ENCODE measurements around the gene P3H2. TPM values are rescaled to one million over a fixed set of nuclear protein-coding genes. Genes with fewer than 3 reads are reported as not detected.

The P3H2 gene
- total and polyA plus RNA-seq, 11 donors: 0.55 to 24.8 (median 3.8) TPM

- DNase-seq: no peak
- H3K27me3 ChIP-seq: peaks cover 0 to 2% (median 0%) of the 10 kb centered on the region in 9 donors
- H3K4me1 ChIP-seq: peaks cover 0 to 8% (median 0%) of the 10 kb centered on the region in 12 donors
- no peak overlapping the region for H3K4me3 ChIP-seq
- no peaks in the 10 kb centered on the region for H3K9me3 ChIP-seq
- ATAC-seq: no peak
- intact Hi-C loops (cut with DNase I): loop anchor here in 1 of 10 donors (5.0 kb wide), 1 partner anchor 37 kb away; no protein-coding TSS in a partner anchor
- no peaks in the 10 kb centered on the region for H3K36me3 ChIP-seq
- H3K27ac ChIP-seq: no peak overlapping the region
- TF ChIP-seq CTCF (IDR thresholded peaks at IDR 0.05): no peak
- no peak for TF ChIP-seq POLR2A (IDR thresholded peaks at IDR 0.05)
- 80 to 90% (median 89%) methylated on average over 7 of the region's 7 CpGs for WGBS, 4 donors
Measured at GRCh38 chr3:190013943-190014924, 106.5 kb downstream of the P3H2 start.

GRCh38 chr3:190012784-190013183 lies 107.9 kb downstream of the P3H2 start:
- WGBS, 4 donors: 95 to 97% (median 96%) methylated on average over 6 of the region's 6 CpGs
- TF ChIP-seq CTCF (IDR thresholded peaks at IDR 0.05) (no peak), POLR2A (IDR thresholded peaks at IDR 0.05) (no peak)
- Histone ChIP-seq H3K9me3 (no peaks in the 10 kb centered on the region), H3K36me3 (no peaks in the 10 kb centered on the region), H3K27ac (no peak overlapping the region), H3K27me3 (peaks cover 0 to 2% (median 0%) of the 10 kb centered on the region in 9 donors), H3K4me3 (no peak overlapping the region), H3K4me1 (peaks cover 0 to 9% (median 0%) of the 10 kb centered on the region in 12 donors)
- DNase-seq: no peak
- intact Hi-C loops (cut with DNase I): loop anchor here in 1 of 10 donors (5.0 kb wide), 1 partner anchor 35 kb away; no protein-coding TSS in a partner anchor
- ATAC-seq: no peak

GRCh38 chr3:190012314-190012782 lies 108.3 kb downstream of the P3H2 start:
- peaks cover 0 to 2% (median 0%) of the 10 kb centered on the region in 9 donors for H3K27me3 ChIP-seq
- WGBS, 4 donors: 51 to 57% (median 54%) methylated on average over 4 of the region's 4 CpGs
- TF ChIP-seq POLR2A (IDR thresholded peaks at IDR 0.05): no peak
- no peaks in the 10 kb centered on the region for H3K36me3 ChIP-seq
- DNase-seq (no peak), ATAC-seq (no peak)
- no peak overlapping the region for H3K4me3 ChIP-seq
- no peak overlapping the region for H3K27ac ChIP-seq
- peaks cover 0 to 9% (median 0%) of the 10 kb centered on the region in 12 donors for H3K4me1 ChIP-seq
- intact Hi-C loops (cut with DNase I): loop anchor here in 1 of 10 donors (5.0 kb wide), 1 partner anchor 35 kb away; no protein-coding TSS in a partner anchor
- H3K9me3 ChIP-seq: no peaks in the 10 kb centered on the region

- H3K27me3 ChIP-seq: peaks cover 0 to 2% (median 0%) of the 10 kb centered on the region in 9 donors
- no peak for ATAC-seq
- H3K36me3 ChIP-seq: no peaks in the 10 kb centered on the region
- no peak overlapping the region for H3K4me3 ChIP-seq
- no peak overlapping the region for H3K27ac ChIP-seq
- H3K9me3 ChIP-seq: no peaks in the 10 kb centered on the region
- 62 to 80% (median 75%) methylated on average over 2 of the region's 2 CpGs for WGBS, 4 donors
- DNase-seq: no peak
- intact Hi-C loops (cut with DNase I): loop anchor here in 1 of 10 donors (5.0 kb wide), 1 partner anchor 33 kb away; no protein-coding TSS in a partner anchor
- no peak for TF ChIP-seq CTCF (IDR thresholded peaks at IDR 0.05)
- no peak for TF ChIP-seq POLR2A (IDR thresholded peaks at IDR 0.05)
- peaks cover 0 to 9% (median 0%) of the 10 kb centered on the region in 12 donors for H3K4me1 ChIP-seq
Measured at GRCh38 chr3:190010486-190010885, 110.2 kb downstream of the P3H2 start.
